HepG2 (cell line): Measurements from ENCODE around the gene COBLL1. TPM values are rescaled to one million over a fixed set of nuclear protein-coding genes. Genes with fewer than 3 reads are reported as not detected.

Experiments used
- ATAD3A ChIP-seq: sonication (generic); formaldehyde crosslinking; IDR thresholded peaks from 2 replicates; pipeline ENCODE4 v1.4.0; 2020; ENCODE audit warnings: missing genetic modification reagents
- EZH2 ChIP-seq: conservative IDR thresholded peaks from 2 replicates; pipeline ENCODE4 v1.6.1; 2012; ENCODE audit warnings: mild to moderate bottlenecking, low read depth, low read length, moderate library complexity
- GATAD2A ChIP-seq: IDR thresholded peaks from 2 replicates; pipeline ENCODE4 v1.6.1; 2016
- GLI4 ChIP-seq: sonication (generic); formaldehyde crosslinking; IDR thresholded peaks from 2 replicates; pipeline ENCODE4 v1.5.1; 2020; ENCODE audit warnings: missing genetic modification reagents, mild to moderate bottlenecking, moderate library complexity, borderline replicate concordance
- HNRNPUL1 ChIP-seq: fragments of 200-400 bp; formaldehyde crosslinking; IDR thresholded peaks from 2 replicates; pipeline ENCODE4 v1.6.1; 2017; ENCODE audit warnings: low read depth, mild to moderate bottlenecking, low read length, moderate library complexity
- KDM5A ChIP-seq: fragments of 200-600 bp; sonication (generic); IDR thresholded peaks from 2 replicates; pipeline ENCODE4 v1.7.0; 2018; ENCODE audit warnings: antibody characterized with exemption, mild to moderate bottlenecking, low read length, borderline replicate concordance
- MEF2D ChIP-seq: sonication (generic); formaldehyde crosslinking; IDR thresholded peaks from 2 replicates; pipeline ENCODE4 v1.5.1; 2020; ENCODE audit warnings: mild to moderate bottlenecking, missing genetic modification reagents
- NFYB ChIP-seq: sonication (generic); formaldehyde crosslinking; IDR thresholded peaks from 2 replicates; pipeline ENCODE4 v1.4.0; 2020; ENCODE audit warnings: missing genetic modification reagents
- PATZ1 ChIP-seq: sonication (generic); formaldehyde crosslinking; IDR thresholded peaks from 2 replicates; pipeline ENCODE4 v1.4.0; 2020; ENCODE audit warnings: missing genetic modification reagents
- PHF21A ChIP-seq: sonication (generic); formaldehyde crosslinking; IDR thresholded peaks from 2 replicates; pipeline ENCODE4 v1.5.0; 2020; ENCODE audit warnings: mild to moderate bottlenecking, missing genetic modification reagents
- SAP130 ChIP-seq: IDR thresholded peaks from 2 replicates; pipeline ENCODE4 v1.6.1; 2016; ENCODE audit warnings: low read depth
- TRIM22 ChIP-seq: fragments of 450-650 bp; IDR thresholded peaks from 2 replicates; pipeline ENCODE4 v1.6.1; 2017
- U2AF2 ChIP-seq: fragments of 200-400 bp; formaldehyde crosslinking; IDR thresholded peaks from 2 replicates; pipeline ENCODE4 v1.6.1; 2017; ENCODE audit warnings: low read depth, mild to moderate bottlenecking, low read length
- YEATS4 ChIP-seq: sonication (generic); formaldehyde crosslinking; IDR thresholded peaks from 2 replicates; pipeline ENCODE4 v1.4.0; 2020; ENCODE audit warnings: missing genetic modification reagents, borderline replicate concordance
- ZBTB33 ChIP-seq: sonication (generic); formaldehyde crosslinking; IDR thresholded peaks from 2 replicates; pipeline ENCODE4 v1.4.0; 2020; ENCODE audit warnings: missing genetic modification reagents
- ZBTB39 ChIP-seq: sonication (generic); formaldehyde crosslinking; IDR thresholded peaks from 2 replicates; pipeline ENCODE4 v1.5.0; 2020; ENCODE audit warnings: missing genetic modification reagents
- ZFP62 ChIP-seq: sonication (generic); formaldehyde crosslinking; IDR thresholded peaks from 2 replicates; pipeline ENCODE4 v1.4.0; 2020; ENCODE audit warnings: missing genetic modification reagents
- ZMYM2 ChIP-seq: sonication (generic); formaldehyde crosslinking; IDR thresholded peaks from 2 replicates; pipeline ENCODE4 v1.8.0; 2022; ENCODE audit warnings: mild to moderate bottlenecking, missing genetic modification reagents
- ZNF256 ChIP-seq: sonication (generic); formaldehyde crosslinking; conservative IDR thresholded peaks from 2 replicates; pipeline ENCODE4 v1.4.0; 2020; ENCODE audit warnings: missing genetic modification reagents
- ZNF264 ChIP-seq: sonication (generic); formaldehyde crosslinking; IDR thresholded peaks from 2 replicates; pipeline ENCODE4 v1.4.0; 2020; ENCODE audit warnings: missing genetic modification reagents
- ZNF558 ChIP-seq: sonication (generic); formaldehyde crosslinking; IDR thresholded peaks from 2 replicates; pipeline ENCODE4 v1.9.0; 2022; ENCODE audit warnings: mild to moderate bottlenecking, missing genetic modification reagents, borderline replicate concordance
- ZNF691 ChIP-seq: sonication (generic); formaldehyde crosslinking; IDR thresholded peaks from 2 replicates; pipeline ENCODE4 v1.4.0; 2020; ENCODE audit warnings: missing genetic modification reagents, low read depth, mild to moderate bottlenecking, borderline replicate concordance
- ZNF878 ChIP-seq: sonication (generic); formaldehyde crosslinking; IDR thresholded peaks from 2 replicates; pipeline ENCODE4 v1.8.1; 2023; ENCODE audit warnings: mild to moderate bottlenecking, missing genetic modification reagents, moderate library complexity
- polyA plus RNA-seq, 8 experiments: library from polyadenylated mRNA; depleted of rRNA in 3 of 8; stranded (reverse) in 7 of 8; unstranded in 1 of 8; fragments of >200 nt; fragmentation: Illumina TruSeq in 4 of 8; extraction: Trizol in 4 of 8; gene quantifications; 2 replicates each; pipeline versions ENCODE4 v1.2.1 to v1.2.3, GENCODE V29; 2011 to 2016; ENCODE audit warnings: low read depth in 4 of 8, missing spikeins in 1 of 8, mixed read lengths in 1 of 8; ENCODE audit not compliant: insufficient read depth in 1 of 8
- total RNA-seq, 5 experiments: library from RNA; depleted of rRNA; stranded (reverse); fragments of >200 nt; fragmentation: Illumina TruSeq; extraction: Trizol; gene quantifications; 2 replicates each; pipeline ENCODE4 v1.2.3, GENCODE V29; 2016; ENCODE audit warnings: low read depth in 1 of 5

Gene COBLL1
- total and polyA plus RNA-seq, 2 of the 13 experiments (the other 11 are each of a cell fraction or from before 2014, with no cell fraction given): 32.6 to 86.8 TPM

GRCh38 chr2:164887434-164888144 lies 46.0 kb upstream of the COBLL1 start (continued):
- TF ChIP-seq ZBTB33 (CRISPR knock-in tag) (no peak), ZFP62 (no peak), GATAD2A (CRISPR knock-in tag) (peak; percentile 99), ATAD3A (CRISPR knock-in tag) (no peak), TRIM22 (no peak), YEATS4 (CRISPR knock-in tag) (peak; percentile 49; the same call in 1 of the 2 replicates), ZNF878 (CRISPR knock-in tag) (peak; percentile 53; the same call in 1 of the 2 replicates), EZH2 (no peak), ZBTB39 (CRISPR knock-in tag) (no peak), PHF21A (CRISPR knock-in tag) (0 out of 2 replicates have a peak, but pooled peaks have one; percentile 52), MEF2D (CRISPR knock-in tag) (no peak), ZMYM2 (CRISPR knock-in tag) (no peak), NFYB (CRISPR knock-in tag) (no peak), GLI4 (CRISPR knock-in tag) (no peak), HNRNPUL1 (no peak), PATZ1 (CRISPR knock-in tag) (peak; percentile 65), ZNF256 (no peak), ZNF558 (CRISPR knock-in tag) (no peak), KDM5A (peak; percentile 29; the same call in 1 of the 2 replicates), ZNF264 (CRISPR knock-in tag) (peak; percentile 64; the same call in 1 of the 2 replicates), SAP130 (peak; percentile 86), ZNF691 (CRISPR knock-in tag) (no peak), U2AF2 (no peak)
